Endothelial cell of umbilical vein (primary cell): ENCODE results near the gene CIZ1. TPM values are rescaled to one million over a fixed set of nuclear protein-coding genes. Genes with fewer than 3 reads are reported as not detected.

ENCODE experiments used
- BruUV-seq: library from RNA; stranded (reverse); fragments of 400-500 nt; replicated peaks from 2 replicates; lab custom pipeline; 2021; lab: Mats Ljungman, UMichigan
- CTCF ChIA-PET: fragments of 300-600, 350-600 bp; sonication (Branson Sonifier 250); formaldehyde crosslinking; loops from one replicate; lab custom pipeline; 2021; ENCODE audit warnings: antibody characterized with exemption, inconsistent platforms; lab: Charles Lee
- POLR2A ChIA-PET: fragments of 300-600, 350-600 bp; sonication (Branson Sonifier 250); formaldehyde crosslinking; loops from one replicate; lab custom pipeline; 2021; ENCODE audit warnings: antibody characterized with exemption, inconsistent platforms; lab: Charles Lee
- DNase-seq: peaks from one replicate; pipeline ENCODE4 v3.0.0-alpha.2; 2011; ENCODE audit warnings: low read depth, low spot score
- FAIRE-seq: peaks from 2 replicates; lab custom pipeline; 2011; peaks lifted over from hg19 to GRCh38; lab: Jason Lieb, UNC
- H2AFZ ChIP-seq: 2 replicates; pipeline ENCODE4 v1.6.0; 2012; ENCODE audit warnings: low read depth, low read length, control low read depth, inconsistent platforms
- H3K27ac ChIP-seq: 2 replicates; pipeline ENCODE4 v1.5.1; 2011; ENCODE audit warnings: low read depth, mild to moderate bottlenecking, control low read depth, low read length, moderate library complexity; ENCODE audit not compliant: insufficient read depth
- H3K27me3 ChIP-seq, 2 experiments: 2 replicates each; pipeline versions ENCODE4 v1.6.0 to v1.6.1; 2011; ENCODE audit warnings: low read length in 2 of 2, mixed read lengths in 1 of 2; ENCODE audit not compliant: control insufficient read depth in 2 of 2, insufficient read depth in 2 of 2
- H3K36me3 ChIP-seq, 2 experiments: 2 replicates in 1 of 2; 3 replicates in 1 of 2; pipeline ENCODE4 v1.5.1; 2011; ENCODE audit warnings: low read length in 2 of 2, mild to moderate bottlenecking in 1 of 2, moderate library complexity in 1 of 2; ENCODE audit not compliant: control insufficient read depth in 2 of 2, insufficient read depth in 2 of 2; ENCODE audit errors: extremely low read depth in 1 of 2
- H3K4me1 ChIP-seq: 3 replicates; pipeline ENCODE4 v1.5.1; 2011; ENCODE audit warnings: mild to moderate bottlenecking, low read length; ENCODE audit not compliant: control insufficient read depth, insufficient read depth; ENCODE audit errors: extremely low read depth
- H3K4me2 ChIP-seq: 2 replicates; pipeline ENCODE4 v1.6.1; 2011; ENCODE audit warnings: low read length, control low read depth, mixed read lengths; ENCODE audit not compliant: insufficient read depth
- H3K4me3 ChIP-seq, 3 experiments: fragments of 200-600 bp in 1 of 3; sonication (generic), shearing (Covaris generic) in 1 of 3; replicated peaks in 1 of 3; 2 replicates each; pipeline ENCODE4 v1.5.1; 2011 to 2016; ENCODE audit warnings: control low read depth in 3 of 3, low read length in 3 of 3, mild to moderate bottlenecking in 2 of 3, inconsistent platforms in 1 of 3, low read depth in 1 of 3, moderate library complexity in 1 of 3; ENCODE audit not compliant: insufficient read depth in 1 of 3
- H3K79me2 ChIP-seq: 2 replicates; pipeline ENCODE4 v1.6.0; 2012; ENCODE audit warnings: low read length, inconsistent platforms; ENCODE audit not compliant: control insufficient read depth, insufficient read depth
- H3K9ac ChIP-seq: replicated peaks from 2 replicates; pipeline ENCODE3; 2011; ENCODE audit warnings: low read length, control low read depth; ENCODE audit not compliant: insufficient read depth; ENCODE audit errors: extremely low read depth
- H3K9me1 ChIP-seq: replicated peaks from 3 replicates; pipeline ENCODE4 v1.6.0; 2011; ENCODE audit warnings: mild to moderate bottlenecking, low read length; ENCODE audit not compliant: control insufficient read depth, insufficient read depth; ENCODE audit errors: extremely low read depth
- H3K9me3 ChIP-seq: replicated peaks from 2 replicates; pipeline ENCODE4 v1.5.1; 2012; ENCODE audit warnings: low read length, inconsistent platforms; ENCODE audit not compliant: control insufficient read depth, insufficient read depth
- H4K20me1 ChIP-seq: replicated peaks from 2 replicates; pipeline ENCODE3; 2011; ENCODE audit warnings: mild to moderate bottlenecking, low read length; ENCODE audit not compliant: control insufficient read depth, insufficient read depth; ENCODE audit errors: extremely low read depth
- EZH2 ChIP-seq: IDR thresholded peaks from 2 replicates; pipeline ENCODE4 v1.6.1; 2012; ENCODE audit warnings: borderline replicate concordance, low read depth, mild to moderate bottlenecking, moderate library complexity, low read length, inconsistent platforms; ENCODE audit not compliant: severe bottlenecking
- FOS ChIP-seq: IDR thresholded peaks from 2 replicates; pipeline ENCODE4 v1.6.1; 2011; ENCODE audit warnings: mild to moderate bottlenecking, low read length, moderate library complexity, borderline replicate concordance; ENCODE audit not compliant: insufficient read depth
- GATA2 ChIP-seq: IDR thresholded peaks from 2 replicates; pipeline ENCODE4 v1.7.0; 2011; ENCODE audit warnings: low read depth, mild to moderate bottlenecking, moderate library complexity, mixed read lengths, low read length; ENCODE audit not compliant: insufficient read length, insufficient read depth
- JUN ChIP-seq: IDR thresholded peaks from 2 replicates; pipeline ENCODE4 v1.6.1; 2011; ENCODE audit warnings: borderline replicate concordance, low read depth; ENCODE audit not compliant: insufficient read length, insufficient read depth
- MYC ChIP-seq: IDR thresholded peaks from one replicate; pipeline ENCODE4 v1.6.1; 2011; ENCODE audit warnings: mild to moderate bottlenecking, low read depth, low read length
- POLR2A ChIP-seq: IDR thresholded peaks from 2 replicates; pipeline ENCODE4 v1.6.1; 2012; ENCODE audit warnings: low read depth, mild to moderate bottlenecking, control low read depth, low read length
- POLR2AphosphoS5 ChIP-seq: IDR thresholded peaks from 2 replicates; pipeline ENCODE4 v1.6.1; 2012; ENCODE audit warnings: low read depth, mild to moderate bottlenecking, control low read depth, low read length, moderate library complexity; ENCODE audit not compliant: insufficient read depth
- dilution Hi-C: fragments of 300-500 bp; cut with MboI; formaldehyde crosslinking; loops from one replicate; pipeline ENCODE4 v1.15.0; 2019; ENCODE audit warnings: low sequenced_read_pairs; ENCODE audit not compliant: extremely low pct_ligation_motif_present
- intact Hi-C: fragments of 100-400 bp; cut with micrococcal nuclease; formaldehyde crosslinking; loops from one replicate; pipeline ENCODE4 v1.10.0; 2022
- polyA plus RNA-seq, 4 experiments: library from polyadenylated mRNA; depleted of rRNA in 3 of 4; stranded (reverse) in 3 of 4; unstranded in 1 of 4; fragments of >200 nt; gene quantifications; 2 replicates each; pipeline versions ENCODE4 v1.2.1 to v1.2.3, GENCODE V29; 2011 to 2012; ENCODE audit warnings: missing spikeins in 1 of 4
- total RNA-seq: library from RNA; stranded (reverse); gene quantifications from 2 replicates; pipeline ENCODE4 v1.2.3, GENCODE V29; 2021
- TF ChIP-seq, protein P1 (sequence below), 2 donors: IDR thresholded peaks; 1 replicate in 1 of 2; 2 replicates in 1 of 2; pipeline ENCODE4 v1.5.1; 2011; ENCODE audit warnings: low read length in 2 of 2, mild to moderate bottlenecking in 2 of 2, moderate library complexity in 2 of 2, control low read depth in 1 of 2, inconsistent platforms in 1 of 2, low read depth in 1 of 2; ENCODE audit not compliant: insufficient read depth in 1 of 2; ENCODE audit errors: extremely low read depth in 1 of 2
- TF ChIP-seq, protein P2 (sequence below): IDR thresholded peaks from 2 replicates; pipeline ENCODE4 v1.6.1; 2011; ENCODE audit not compliant: insufficient read depth, insufficient read length

Gene CIZ1
- total and polyA plus RNA-seq, 2 donors (not counting 3 experiments of a cell fraction or from before 2014, with no cell fraction given): 88.3 to 150 TPM

DNA sequence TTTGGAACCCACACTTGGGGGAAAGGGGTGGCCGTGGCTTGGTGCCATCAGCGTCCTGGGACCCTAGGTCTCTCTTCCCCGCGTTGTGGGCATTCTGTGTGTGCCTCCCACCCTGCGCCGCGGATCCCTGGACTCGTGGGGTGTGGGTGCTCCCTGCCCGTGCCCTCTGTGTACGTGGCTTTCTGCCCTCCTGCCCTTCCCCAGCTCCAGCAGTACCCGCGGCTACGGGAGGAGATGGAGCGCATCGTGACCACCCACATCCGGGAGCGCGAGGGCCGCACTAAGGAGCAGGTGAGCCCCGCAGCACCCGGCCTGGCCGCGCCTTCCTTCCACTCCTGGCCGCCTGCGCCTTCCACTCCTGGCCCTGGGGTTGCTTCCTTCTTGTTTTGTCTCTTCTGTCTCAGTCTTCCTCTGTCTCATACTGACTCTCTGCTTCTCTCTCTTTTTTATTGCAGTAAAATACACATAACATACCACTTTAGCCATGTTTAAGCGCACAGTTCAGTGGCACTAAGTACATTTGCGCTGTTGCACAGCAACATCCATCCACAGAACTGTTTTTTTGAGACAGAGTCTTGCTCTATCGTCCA lies 42.5 kb upstream of the CIZ1 start:
- no peaks in the 10 kb centered on the region for H3K9me3 ChIP-seq
- H3K4me2 ChIP-seq: no peak overlapping the region
- intact Hi-C loops (no loop called here), dilution Hi-C loops (no loop called here)
- H3K27ac ChIP-seq: no peak overlapping the region
- ChIA-PET POLR2A (no interaction called here), CTCF (interaction anchor here (1.1 to 1.6 kb wide), 3 partner anchors 21 to 41 kb away, joined by 3 to 6 read pairs (median 5); no protein-coding TSS in a partner anchor)
- FAIRE-seq (no peak), DNase-seq (no peak)
- H3K79me2 ChIP-seq: no peaks in the 10 kb centered on the region
- peaks cover 0 to 1% of the 10 kb centered on the region in 2 experiments for H3K27me3 ChIP-seq
- BruUV-seq: no TSS peak
- no peak overlapping the region for H3K4me3 ChIP-seq
- TF ChIP-seq GATA2 (no peak), FOS (no peak), EZH2 (no peak), MYC (no peak), POLR2AphosphoS5 (no peak)
- H2AFZ ChIP-seq: no peak overlapping the region
- H3K9ac ChIP-seq: no peak overlapping the region
- no peaks in the 10 kb centered on the region for H4K20me1 ChIP-seq
- H3K9me1 ChIP-seq: no peaks in the 10 kb centered on the region
- no peaks in the 10 kb centered on the region for H3K36me3 ChIP-seq
- H3K4me1 ChIP-seq: no peaks in the 10 kb centered on the region

GRCh38 chr9:128232528-128233428 lies 41.4 kb upstream of the CIZ1 start:
- FAIRE-seq (no peak), DNase-seq (no peak)
- Histone ChIP-seq H3K27me3 (peaks cover 0 to 1% of the 10 kb centered on the region in 2 experiments), H4K20me1 (no peaks in the 10 kb centered on the region), H3K4me2 (no peak overlapping the region), H3K4me3 (no peak overlapping the region), H3K27ac (no peak overlapping the region), H3K4me1 (no peaks in the 10 kb centered on the region), H2AFZ (no peak overlapping the region), H3K9ac (no peak overlapping the region), H3K36me3 (no peaks in the 10 kb centered on the region), H3K9me1 (no peaks in the 10 kb centered on the region), H3K79me2 (no peaks in the 10 kb centered on the region), H3K9me3 (no peaks in the 10 kb centered on the region)
- TF ChIP-seq EZH2 (no peak), POLR2AphosphoS5 (no peak), POLR2A (no peak), MYC (no peak), GATA2 (no peak), FOS (no peak), JUN (no peak)
- TF ChIP-seq, protein P1, sequence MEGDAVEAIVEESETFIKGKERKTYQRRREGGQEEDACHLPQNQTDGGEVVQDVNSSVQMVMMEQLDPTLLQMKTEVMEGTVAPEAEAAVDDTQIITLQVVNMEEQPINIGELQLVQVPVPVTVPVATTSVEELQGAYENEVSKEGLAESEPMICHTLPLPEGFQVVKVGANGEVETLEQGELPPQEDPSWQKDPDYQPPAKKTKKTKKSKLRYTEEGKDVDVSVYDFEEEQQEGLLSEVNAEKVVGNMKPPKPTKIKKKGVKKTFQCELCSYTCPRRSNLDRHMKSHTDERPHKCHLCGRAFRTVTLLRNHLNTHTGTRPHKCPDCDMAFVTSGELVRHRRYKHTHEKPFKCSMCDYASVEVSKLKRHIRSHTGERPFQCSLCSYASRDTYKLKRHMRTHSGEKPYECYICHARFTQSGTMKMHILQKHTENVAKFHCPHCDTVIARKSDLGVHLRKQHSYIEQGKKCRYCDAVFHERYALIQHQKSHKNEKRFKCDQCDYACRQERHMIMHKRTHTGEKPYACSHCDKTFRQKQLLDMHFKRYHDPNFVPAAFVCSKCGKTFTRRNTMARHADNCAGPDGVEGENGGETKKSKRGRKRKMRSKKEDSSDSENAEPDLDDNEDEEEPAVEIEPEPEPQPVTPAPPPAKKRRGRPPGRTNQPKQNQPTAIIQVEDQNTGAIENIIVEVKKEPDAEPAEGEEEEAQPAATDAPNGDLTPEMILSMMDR (IDR thresholded peaks at IDR 0.05; ENCODE audit: extremely low read depth in 1 of 2, insufficient read depth in 1 of 2, low read depth in 1 of 2, low read length in 2 of 2): no peak
- TF ChIP-seq, protein P2, sequence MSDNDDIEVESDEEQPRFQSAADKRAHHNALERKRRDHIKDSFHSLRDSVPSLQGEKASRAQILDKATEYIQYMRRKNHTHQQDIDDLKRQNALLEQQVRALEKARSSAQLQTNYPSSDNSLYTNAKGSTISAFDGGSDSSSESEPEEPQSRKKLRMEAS: no peak
- POLR2A ChIA-PET: no interaction called here
- BruUV-seq: no TSS peak
- CTCF ChIA-PET: interaction anchor here (1.0 to 1.4 kb wide), 2 partner anchors 22 to 40 kb away, joined by 3 to 5 read pairs; no protein-coding TSS in a partner anchor
- intact Hi-C loops (no loop called here), dilution Hi-C loops (no loop called here)
